ENCODE measurements around the gene FAM118A. TPM values are rescaled to one million over a fixed set of nuclear protein-coding genes. Genes with fewer than 3 reads are reported as not detected.
A peak's percentile ranks its signal among the peaks of the same experiment; 100 is the strongest.

Gene FAM118A
- total and polyA plus RNA-seq, 2 of the 8 experiments (the other 6 are each of a cell fraction or from before 2014, with no cell fraction given): 8.5 to 18.6 TPM

GRCh38 chr22:45335854-45336522 is 26.3 kb downstream of the FAM118A start:
- Histone ChIP-seq H3K4me2 (ENCODE audit: insufficient read depth in 1 of 2, low read depth in 2 of 2, low read length in 2 of 2) (no peak overlapping the region), H2AK5ac (ENCODE audit: low read depth, low read length) (no peak overlapping the region), H2BK120ac (replicated peaks; ENCODE audit: low read depth, low read length) (no peak overlapping the region), H4K20me1 (replicated peaks in 1 of 2; ENCODE audit: control insufficient read depth in 1 of 2, insufficient read depth in 2 of 2, low read length in 2 of 2) (peaks cover 0 to 3% of the 10 kb centered on the region in 2 experiments), H4K91ac (replicated peaks; ENCODE audit: insufficient read length, low read length) (no peak overlapping the region), H3K9ac (replicated peaks in 1 of 4; ENCODE audit: extremely low read depth in 1 of 4, low read depth in 3 of 4, low read length in 3 of 4) (no peak overlapping the region), H3K4me1 (replicated peaks in 1 of 4; ENCODE audit: control insufficient read depth in 3 of 4, insufficient read depth in 4 of 4, low read length in 3 of 4) (no peaks in the 10 kb centered on the region), H3K23me2 (ENCODE audit: low read depth, low read length) (no peaks in the 10 kb centered on the region), H2BK20ac (ENCODE audit: low read length) (no peak overlapping the region), H3K23ac (ENCODE audit: insufficient read length) (no peak overlapping the region), H3K36me3 (ENCODE audit: control insufficient read depth in 2 of 4, insufficient read depth in 4 of 4, low read length in 3 of 4) (peaks cover 0 to 17% (median 3%) of the 10 kb centered on the region in 4 experiments; a peak in 4 of 8 replicates), H4K8ac (ENCODE audit: extremely low read depth, insufficient read depth, low read length) (peak overlapping the region; percentile 80), H3K56ac (replicated peaks; ENCODE audit: insufficient read length, low read depth, low read length) (no peak overlapping the region), H3K18ac (ENCODE audit: extremely low read depth, low read length) (no peak overlapping the region), H3K4ac (replicated peaks; ENCODE audit: insufficient read length, low read depth, low read length) (no peak overlapping the region), H2BK5ac (ENCODE audit: low read depth, low read length) (no peak overlapping the region), H3K27ac (ENCODE audit: low read depth, low read length) (no peak overlapping the region), H3K9me3 (ENCODE audit: insufficient read depth in 2 of 2, low read depth in 1 of 2, low read length in 1 of 2) (no peaks in the 10 kb centered on the region), H3K79me2 (ENCODE audit: control insufficient read depth in 1 of 2, insufficient read depth in 2 of 2, low read length in 2 of 2) (no peaks in the 10 kb centered on the region), H4K5ac (ENCODE audit: insufficient read length, low read depth, low read length) (no peak overlapping the region), H2BK12ac (ENCODE audit: low read depth, low read length) (no peak overlapping the region), H3K79me1 (ENCODE audit: low read depth, low read length) (no peaks in the 10 kb centered on the region), H2BK15ac (ENCODE audit: low read length) (no peak overlapping the region), H3K27me3 (replicated peaks in 1 of 4; ENCODE audit: control insufficient read depth in 3 of 4, extremely low read depth in 1 of 4, insufficient read depth in 3 of 4, low read length in 3 of 4) (no peaks in the 10 kb centered on the region), H2AFZ (ENCODE audit: low read length) (no peak overlapping the region), H3K4me3 (ENCODE audit: extremely low read depth in 1 of 4, insufficient read depth in 2 of 4, low read depth in 3 of 4, low read length in 4 of 4) (no peak overlapping the region), H3K14ac (ENCODE audit: insufficient read length) (no peak overlapping the region)
- TF ChIP-seq SRF (IDR thresholded peaks at IDR 0.05; ENCODE audit: low read depth, low read length): no peak
- no peak for TF ChIP-seq CREB1 (IDR thresholded peaks at IDR 0.05)
- no peak for TF ChIP-seq SIN3A (conservative IDR thresholded peaks at IDR 0.05 in 1 of 2, IDR thresholded peaks at IDR 0.05 in 1 of 2; ENCODE audit: low read depth in 1 of 2, low read length in 2 of 2)
- TF ChIP-seq SP1 (IDR thresholded peaks at IDR 0.05; ENCODE audit: low read depth, low read length): no peak
- TF ChIP-seq TAF1 (IDR thresholded peaks at IDR 0.05; ENCODE audit: low read depth, low read length): no peak
- TF ChIP-seq BRCA1 (IDR thresholded peaks at IDR 0.05; ENCODE audit: low read depth, low read length): no peak
- no peak for TF ChIP-seq GABPA (IDR thresholded peaks at IDR 0.05; ENCODE audit: borderline replicate concordance, insufficient read depth, low read length)
- TF ChIP-seq JUND (IDR thresholded peaks at IDR 0.05; ENCODE audit: low read length): no peak
- FAIRE-seq: no peak
- ChIA-PET POLR2A (ENCODE audit: partially characterized antibody) (interaction anchor here (0.6 kb wide), 2 partner anchors 11 to 33 kb away, joined by 3 to 4 read pairs; no protein-coding TSS in a partner anchor), CTCF (ENCODE audit: partially characterized antibody) (interaction anchor here (0.6 to 3.6 kb wide), 17 partner anchors 13 to 218 kb away, joined by 3 to 19 read pairs (median 4); no protein-coding TSS in a partner anchor)
- no peak for DNase-seq (ENCODE audit: low read depth in 1 of 2, low spot score in 2 of 2)
- WGBS, 2 experiments (ENCODE audit: extremely low coverage in 1 of 2, insufficient coverage in 1 of 2, insufficient read length in 1 of 2, insufficient replicate concordance in 2 of 2, low coverage in 1 of 2, low lambda C conversion rate in 2 of 2, missing lambda C conversion rate in 1 of 2): 93% methylated on average over 29 of the region's 29 CpGs; no CpG with 5 or more reads in 1 of the 2 experiments
